ENCODE measurements around the gene ANTXR2.
"Not testable (repeated sequence)": the region's sequence is repeated elsewhere in the genome, so short reads cannot be mapped to it uniquely, and the experiment has no call there.

The ANTXR2 gene

DNA sequence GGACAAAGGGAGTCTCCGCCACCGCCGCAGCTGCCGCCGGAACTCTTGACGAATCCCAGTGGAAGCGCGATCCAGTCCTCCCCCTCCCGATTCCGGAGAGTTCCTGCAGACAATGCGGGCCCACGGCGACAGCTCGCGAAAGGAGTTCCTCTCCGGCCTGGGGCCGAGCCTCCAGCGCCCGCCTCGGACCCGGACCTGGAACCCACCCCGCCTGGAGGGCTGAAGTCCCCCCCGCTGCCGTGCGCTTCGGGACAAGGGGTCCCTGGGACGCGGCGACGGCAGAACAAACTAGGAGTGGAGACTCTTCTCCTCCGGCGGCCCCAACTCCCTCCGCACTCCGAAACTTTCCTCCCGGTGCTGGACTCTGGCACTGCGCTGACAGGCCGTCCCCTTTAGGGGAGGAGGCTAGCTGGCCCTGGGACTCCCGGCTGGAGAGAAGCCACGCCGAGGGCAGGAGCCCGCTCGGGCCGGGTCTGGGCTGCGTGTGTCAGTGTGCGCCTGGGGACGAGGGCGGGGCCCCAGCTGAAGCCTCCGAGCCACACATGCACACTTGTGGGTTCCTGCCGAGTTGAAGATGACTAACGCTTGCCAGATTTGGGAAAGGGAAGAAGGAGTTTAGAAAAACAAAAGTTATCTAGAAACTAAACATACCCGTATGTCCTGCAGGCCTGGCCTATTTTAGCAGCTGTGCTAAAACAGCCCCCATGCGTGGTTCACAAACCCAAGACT is at the start of gene ANTXR2:
Gene ANTXR2 (minus strand): TSS at position 486 of the 729 bp plus-strand sequence. CDS start 669 bp downstream, outside the sequence.
- H3K27me3 Mint-ChIP-seq (ENCODE audit: low read depth, poor library complexity) = peaks cover 4% of the 10 kb centered on the region
- peaks cover 29% of the 10 kb centered on the region for H3K4me1 Mint-ChIP-seq
- peaks cover 7% of the 10 kb centered on the region for H3K9me3 Mint-ChIP-seq
- H3K4me3 Mint-ChIP-seq = peak within 1 kb of the TSS; percentile 98
- TF ChIP-seq, protein P1, sequence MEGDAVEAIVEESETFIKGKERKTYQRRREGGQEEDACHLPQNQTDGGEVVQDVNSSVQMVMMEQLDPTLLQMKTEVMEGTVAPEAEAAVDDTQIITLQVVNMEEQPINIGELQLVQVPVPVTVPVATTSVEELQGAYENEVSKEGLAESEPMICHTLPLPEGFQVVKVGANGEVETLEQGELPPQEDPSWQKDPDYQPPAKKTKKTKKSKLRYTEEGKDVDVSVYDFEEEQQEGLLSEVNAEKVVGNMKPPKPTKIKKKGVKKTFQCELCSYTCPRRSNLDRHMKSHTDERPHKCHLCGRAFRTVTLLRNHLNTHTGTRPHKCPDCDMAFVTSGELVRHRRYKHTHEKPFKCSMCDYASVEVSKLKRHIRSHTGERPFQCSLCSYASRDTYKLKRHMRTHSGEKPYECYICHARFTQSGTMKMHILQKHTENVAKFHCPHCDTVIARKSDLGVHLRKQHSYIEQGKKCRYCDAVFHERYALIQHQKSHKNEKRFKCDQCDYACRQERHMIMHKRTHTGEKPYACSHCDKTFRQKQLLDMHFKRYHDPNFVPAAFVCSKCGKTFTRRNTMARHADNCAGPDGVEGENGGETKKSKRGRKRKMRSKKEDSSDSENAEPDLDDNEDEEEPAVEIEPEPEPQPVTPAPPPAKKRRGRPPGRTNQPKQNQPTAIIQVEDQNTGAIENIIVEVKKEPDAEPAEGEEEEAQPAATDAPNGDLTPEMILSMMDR (IDR thresholded peaks at IDR 0.05) = no peak
- peak; percentile 80 for DNase-seq
- H3K36me3 Mint-ChIP-seq (ENCODE audit: low read depth) = peaks cover 23% of the 10 kb centered on the region
- H3K27ac Mint-ChIP-seq = peak within 1 kb of the TSS; percentile 89

DNA sequence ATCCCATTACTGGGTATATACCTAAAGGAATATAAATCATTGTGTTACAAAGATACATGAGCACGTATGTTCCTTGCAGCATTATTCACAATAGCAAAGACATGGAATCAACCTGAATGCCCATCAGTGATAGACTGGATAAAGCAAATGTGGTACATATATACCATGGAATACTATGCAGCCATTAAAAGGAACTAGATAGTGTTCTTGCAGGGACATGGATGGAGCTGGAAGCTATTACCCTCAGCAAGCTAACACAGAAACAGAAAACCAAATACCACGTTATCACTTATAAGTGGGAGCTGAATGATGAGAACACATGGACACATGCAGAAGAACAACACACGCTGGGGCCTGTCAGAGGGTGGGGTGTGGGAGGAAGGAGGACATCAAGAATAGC is 48.8 kb upstream of the ANTXR2 start:
- H3K4me1 Mint-ChIP-seq; H3K36me3 Mint-ChIP-seq (ENCODE audit: low read depth); H3K4me3 Mint-ChIP-seq; H3K27me3 Mint-ChIP-seq (ENCODE audit: low read depth, poor library complexity); H3K27ac Mint-ChIP-seq; DNase-seq: not testable (repeated sequence)
- peaks cover 11% of the 10 kb centered on the region for H3K9me3 Mint-ChIP-seq

DNA sequence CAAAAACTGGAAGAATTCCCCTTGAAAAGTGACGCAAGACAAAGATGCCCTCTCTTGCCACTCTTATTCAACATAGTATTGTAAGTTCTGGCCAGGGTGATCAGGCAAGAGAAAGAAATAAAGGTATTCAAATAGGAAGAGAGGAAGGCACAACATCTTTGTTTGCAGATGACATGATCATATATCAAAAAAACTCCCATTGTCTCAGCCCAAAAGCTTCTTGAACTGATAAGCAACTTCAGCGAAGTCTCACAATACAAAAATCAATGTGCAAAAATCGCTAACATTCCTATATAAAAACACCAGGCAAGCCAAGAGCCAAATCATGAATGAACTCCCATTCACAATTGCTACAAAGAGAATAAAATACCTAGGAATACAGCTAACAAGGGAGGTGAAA is 46.6 kb upstream of the ANTXR2 start:
- not testable (repeated sequence) for H3K4me3 Mint-ChIP-seq; H3K36me3 Mint-ChIP-seq (ENCODE audit: low read depth); DNase-seq; H3K27ac Mint-ChIP-seq; H3K27me3 Mint-ChIP-seq (ENCODE audit: low read depth, poor library complexity); H3K4me1 Mint-ChIP-seq
- peaks cover 11% of the 10 kb centered on the region for H3K9me3 Mint-ChIP-seq

DNA sequence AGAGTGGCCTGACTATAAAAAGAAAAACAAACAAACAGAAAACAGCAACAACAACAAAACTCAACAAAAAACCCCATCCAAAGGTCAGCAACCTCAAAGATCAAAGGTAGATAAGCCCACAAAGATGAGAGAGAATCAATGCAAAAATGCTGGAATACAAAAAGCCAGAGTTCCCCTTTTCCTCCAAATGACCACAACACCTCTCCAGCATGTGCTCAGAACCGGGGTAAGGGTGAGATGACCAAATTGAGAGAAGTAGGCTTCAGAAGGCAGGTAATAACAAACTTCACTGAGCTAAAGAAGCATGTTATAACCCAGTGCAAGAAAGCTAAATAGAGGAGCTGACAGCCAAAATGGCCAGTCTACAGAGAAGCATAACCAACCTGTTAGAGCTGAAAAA is 43.5 kb upstream of the ANTXR2 start:
- H3K27me3 Mint-ChIP-seq (ENCODE audit: low read depth, poor library complexity) = peaks cover 3% of the 10 kb centered on the region
- TF ChIP-seq, protein P1 (IDR thresholded peaks at IDR 0.05) = no peak
- peaks cover 11% of the 10 kb centered on the region for H3K9me3 Mint-ChIP-seq
- no peaks in the 10 kb centered on the region for H3K4me1 Mint-ChIP-seq
- H3K27ac Mint-ChIP-seq = no peak overlapping the region
- DNase-seq = no peak
- H3K4me3 Mint-ChIP-seq = no peak overlapping the region
- no peaks in the 10 kb centered on the region for H3K36me3 Mint-ChIP-seq (ENCODE audit: low read depth)

DNA sequence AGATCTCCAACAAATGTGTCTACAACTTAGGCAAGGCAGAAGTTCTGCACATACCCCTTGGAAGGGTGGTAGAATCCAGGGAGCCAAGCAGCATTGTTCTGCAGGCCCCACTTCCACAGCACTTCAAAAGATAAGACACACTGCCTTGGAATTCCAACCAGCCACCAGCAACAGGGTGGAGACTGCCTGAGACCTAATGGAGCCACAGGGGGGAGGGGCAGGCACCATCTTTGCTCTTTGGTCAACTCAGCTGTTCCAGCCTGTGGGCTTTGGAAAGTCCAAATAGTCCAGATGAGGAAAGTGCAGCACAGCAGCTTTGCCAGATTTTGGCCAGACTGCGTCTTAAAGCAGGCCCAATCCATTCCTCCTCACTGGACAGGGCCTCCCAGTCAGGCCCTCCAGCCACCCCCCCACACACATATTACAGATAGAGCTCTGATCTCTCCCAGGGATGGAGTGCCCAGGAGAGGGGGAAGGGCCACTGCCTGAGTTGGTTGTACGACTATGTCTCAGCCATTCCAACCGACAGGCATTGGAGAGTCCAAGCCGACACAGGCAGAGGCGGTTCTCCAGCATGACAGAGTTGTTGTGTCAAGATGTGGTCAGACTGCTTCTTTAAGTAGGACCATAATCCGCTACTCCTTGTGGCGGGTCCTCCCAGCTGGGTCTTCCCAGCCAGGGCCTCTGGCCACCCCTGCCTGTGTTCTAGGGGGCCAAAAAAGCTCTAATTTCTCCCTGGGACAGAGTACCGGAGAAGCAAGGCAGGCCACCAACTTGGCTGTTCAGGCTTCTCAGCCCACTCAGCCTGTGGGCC is 42.5 kb upstream of the ANTXR2 start:
- H3K27ac Mint-ChIP-seq = no peak overlapping the region
- DNase-seq = no peak
- no peaks in the 10 kb centered on the region for H3K36me3 Mint-ChIP-seq (ENCODE audit: low read depth)
- peaks cover 11% of the 10 kb centered on the region for H3K9me3 Mint-ChIP-seq
- H3K27me3 Mint-ChIP-seq (ENCODE audit: low read depth, poor library complexity) = peaks cover 3% of the 10 kb centered on the region
- no peak overlapping the region for H3K4me3 Mint-ChIP-seq
- TF ChIP-seq, protein P1 (IDR thresholded peaks at IDR 0.05) = no peak
- no peaks in the 10 kb centered on the region for H3K4me1 Mint-ChIP-seq

DNA sequence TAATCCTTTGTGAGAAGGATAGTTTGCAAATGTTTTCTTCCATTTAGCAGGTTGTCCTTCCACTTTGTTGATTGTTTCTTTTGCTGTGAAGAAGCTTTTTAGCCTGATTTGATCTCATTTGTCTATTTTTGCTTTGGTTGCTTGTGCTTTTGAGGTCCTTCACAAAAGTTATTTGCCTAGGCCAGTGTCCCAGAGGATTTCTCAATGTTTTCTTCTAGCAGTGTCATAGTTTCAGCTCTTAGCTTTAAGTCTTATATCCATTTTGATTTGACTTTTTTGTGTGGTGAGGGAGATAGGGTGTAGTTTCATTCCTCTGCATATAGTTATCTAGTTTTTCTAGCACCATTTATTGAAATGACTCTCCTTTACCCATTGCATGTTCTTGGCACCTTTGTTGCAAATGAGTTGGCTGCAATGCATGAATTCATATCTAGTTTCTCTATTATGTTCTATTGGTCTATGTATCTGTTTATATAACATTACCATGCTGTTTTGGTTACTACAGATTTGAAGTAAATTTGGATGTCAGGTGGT is 41.8 kb upstream of the ANTXR2 start:
- Mint-ChIP-seq H3K4me1 (no peaks in the 10 kb centered on the region), H3K36me3 (ENCODE audit: low read depth) (no peaks in the 10 kb centered on the region), H3K9me3 (peaks cover 11% of the 10 kb centered on the region), H3K27ac (no peak overlapping the region), H3K4me3 (no peak overlapping the region), H3K27me3 (ENCODE audit: low read depth, poor library complexity) (peaks cover 3% of the 10 kb centered on the region)
- DNase-seq = no peak
- TF ChIP-seq, protein P1 (IDR thresholded peaks at IDR 0.05) = no peak

Data from nephron progenitor cell (in vitro differentiated cells).